EL (cell line): ENCODE data around the gene DEUP1.

ENCODE experiments used
- DNase-seq: peaks from one replicate; pipeline ENCODE4 v3.0.0-alpha.2; 2016

Gene DEUP1

GRCh38 chr11:93480756-93481155 lies 150.2 kb downstream of the DEUP1 start:
- no peak for DNase-seq

- no peak for DNase-seq
Observed at GRCh38 chr11:93481279-93481678, 150.7 kb downstream of the DEUP1 start.

- DNase-seq, result no peak
Observed at GRCh38 chr11:93481696-93482095, 151.2 kb downstream of the DEUP1 start.

GRCh38 chr11:93482556-93482955 lies 152.0 kb downstream of the DEUP1 start:
- DNase-seq, result no peak

- DNase-seq, result peak; percentile 31
Observed at GRCh38 chr11:93484716-93485115, 154.2 kb downstream of the DEUP1 start.

- DNase-seq, result no peak
Observed at GRCh38 chr11:93485983-93486382, 155.4 kb downstream of the DEUP1 start.

GRCh38 chr11:93487032-93487483 lies 156.5 kb downstream of the DEUP1 start:
- no peak for DNase-seq
